Measurements from ENCODE around the gene TRAPPC6A.

Gene TRAPPC6A, protein sequence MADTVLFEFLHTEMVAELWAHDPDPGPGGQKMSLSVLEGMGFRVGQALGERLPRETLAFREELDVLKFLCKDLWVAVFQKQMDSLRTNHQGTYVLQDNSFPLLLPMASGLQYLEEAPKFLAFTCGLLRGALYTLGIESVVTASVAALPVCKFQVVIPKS

DNA sequence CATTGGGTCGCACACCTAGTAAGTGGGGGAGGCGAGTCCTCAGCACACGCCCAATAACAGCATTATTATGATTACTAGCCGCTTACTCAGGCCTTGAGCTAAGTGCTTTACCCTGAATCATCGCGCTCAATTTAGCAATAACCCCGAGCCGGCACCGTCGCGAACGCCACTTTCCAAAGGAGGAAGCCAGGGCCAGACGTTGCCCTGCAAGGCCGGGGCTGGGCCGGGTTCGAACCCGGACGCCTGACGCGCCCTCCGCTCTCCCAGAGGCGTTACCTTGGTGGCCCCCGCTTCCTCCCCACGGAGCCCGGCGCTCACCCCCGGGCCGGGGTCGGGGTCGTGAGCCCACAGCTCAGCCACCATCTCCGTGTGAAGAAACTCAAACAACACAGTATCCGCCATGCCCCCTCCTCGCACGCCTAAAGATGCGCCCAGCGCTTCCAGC lies at the start of gene TRAPPC6A:
Gene TRAPPC6A, minus strand, starts transcription at position 421 of the 445 bp plus-strand sequence. Its CDS starts 19 bp downstream, at position 402.
- TF ChIP-seq, protein P1, sequence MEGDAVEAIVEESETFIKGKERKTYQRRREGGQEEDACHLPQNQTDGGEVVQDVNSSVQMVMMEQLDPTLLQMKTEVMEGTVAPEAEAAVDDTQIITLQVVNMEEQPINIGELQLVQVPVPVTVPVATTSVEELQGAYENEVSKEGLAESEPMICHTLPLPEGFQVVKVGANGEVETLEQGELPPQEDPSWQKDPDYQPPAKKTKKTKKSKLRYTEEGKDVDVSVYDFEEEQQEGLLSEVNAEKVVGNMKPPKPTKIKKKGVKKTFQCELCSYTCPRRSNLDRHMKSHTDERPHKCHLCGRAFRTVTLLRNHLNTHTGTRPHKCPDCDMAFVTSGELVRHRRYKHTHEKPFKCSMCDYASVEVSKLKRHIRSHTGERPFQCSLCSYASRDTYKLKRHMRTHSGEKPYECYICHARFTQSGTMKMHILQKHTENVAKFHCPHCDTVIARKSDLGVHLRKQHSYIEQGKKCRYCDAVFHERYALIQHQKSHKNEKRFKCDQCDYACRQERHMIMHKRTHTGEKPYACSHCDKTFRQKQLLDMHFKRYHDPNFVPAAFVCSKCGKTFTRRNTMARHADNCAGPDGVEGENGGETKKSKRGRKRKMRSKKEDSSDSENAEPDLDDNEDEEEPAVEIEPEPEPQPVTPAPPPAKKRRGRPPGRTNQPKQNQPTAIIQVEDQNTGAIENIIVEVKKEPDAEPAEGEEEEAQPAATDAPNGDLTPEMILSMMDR (IDR thresholded peaks at IDR 0.05; ENCODE audit: control insufficient read depth, extremely low read depth, insufficient read depth), result no peak
- H3K4me3 ChIP-seq (ENCODE audit: low read depth, low read length), result peak within 1 kb of the TSS; percentile 79
- DNase-seq (ENCODE audit: low read depth), result no peak

GRCh38 chr19:45224645-45225044 lies 46.6 kb upstream of the TRAPPC6A start:
- no peak for DNase-seq (ENCODE audit: low read depth)
- no peak overlapping the region for H3K4me3 ChIP-seq (ENCODE audit: low read depth, low read length)
- TF ChIP-seq, protein P1 (IDR thresholded peaks at IDR 0.05; ENCODE audit: control insufficient read depth, extremely low read depth, insufficient read depth), result no peak

- no peak for DNase-seq (ENCODE audit: low read depth)
- H3K4me3 ChIP-seq (ENCODE audit: low read depth, low read length), result no peak overlapping the region
- TF ChIP-seq, protein P1 (IDR thresholded peaks at IDR 0.05; ENCODE audit: control insufficient read depth, extremely low read depth, insufficient read depth), result no peak
Measured at GRCh38 chr19:45223879-45224278, 45.8 kb upstream of the TRAPPC6A start.

- DNase-seq (ENCODE audit: low read depth), result no peak
- TF ChIP-seq, protein P1 (IDR thresholded peaks at IDR 0.05; ENCODE audit: control insufficient read depth, extremely low read depth, insufficient read depth), result no peak
- no peak overlapping the region for H3K4me3 ChIP-seq (ENCODE audit: low read depth, low read length)
Measured at GRCh38 chr19:45222724-45223123, 44.7 kb upstream of the TRAPPC6A start.

GRCh38 chr19:45218911-45219743 lies 41.1 kb upstream of the TRAPPC6A start:
- no peak for DNase-seq (ENCODE audit: low read depth)
- H3K4me3 ChIP-seq (ENCODE audit: low read depth, low read length), result no peak overlapping the region
- TF ChIP-seq, protein P1 (IDR thresholded peaks at IDR 0.05; ENCODE audit: control insufficient read depth, extremely low read depth, insufficient read depth), result no peak

- no peak for DNase-seq (ENCODE audit: low read depth)
- TF ChIP-seq, protein P1 (IDR thresholded peaks at IDR 0.05; ENCODE audit: control insufficient read depth, extremely low read depth, insufficient read depth), result no peak
- no peak overlapping the region for H3K4me3 ChIP-seq (ENCODE audit: low read depth, low read length)
Measured at GRCh38 chr19:45218426-45218825, 40.4 kb upstream of the TRAPPC6A start.

Measured in LNCaP clone FGC (cell line).